Endothelial cell (in vitro differentiated cells): ENCODE results near the gene SPR. TPM values are rescaled to one million over a fixed set of nuclear protein-coding genes. Genes with fewer than 3 reads are reported as not detected.

Source experiments
- DNase-seq: peaks from one replicate; pipeline ENCODE4 v3.0.0; 2021; ENCODE audit warnings: low spot score
- H3K27ac Mint-ChIP-seq: one replicate; pipeline ENCODE4 v1.8.0; 2021; ENCODE audit warnings: mixed read lengths, inconsistent platforms; ENCODE audit not compliant: unreplicated experiment
- H3K27me3 Mint-ChIP-seq: one replicate; pipeline ENCODE4 v1.8.0; 2021; ENCODE audit warnings: mild to moderate bottlenecking, moderate library complexity, mixed read lengths, inconsistent platforms; ENCODE audit not compliant: unreplicated experiment
- H3K36me3 Mint-ChIP-seq: one replicate; pipeline ENCODE4 v1.8.0; 2021; ENCODE audit warnings: mild to moderate bottlenecking, low read depth, mixed read lengths, inconsistent platforms; ENCODE audit not compliant: unreplicated experiment
- H3K4me1 Mint-ChIP-seq: one replicate; pipeline ENCODE4 v1.8.0; 2021; ENCODE audit warnings: mild to moderate bottlenecking, mixed read lengths, inconsistent platforms; ENCODE audit not compliant: unreplicated experiment
- H3K4me3 Mint-ChIP-seq: one replicate; pipeline ENCODE4 v1.8.0; 2021; ENCODE audit warnings: mild to moderate bottlenecking, mixed read lengths, inconsistent platforms; ENCODE audit not compliant: unreplicated experiment
- H3K9me3 Mint-ChIP-seq: one replicate; pipeline ENCODE4 v1.8.0; 2021; ENCODE audit warnings: mixed read lengths, inconsistent platforms; ENCODE audit not compliant: unreplicated experiment
- total RNA-seq: library from RNA; stranded (reverse); fragmentation: NEBNext Ultra II Directional; extraction: Animal tissue kit (Norgen Biotek cat#: 25700); gene quantifications from one replicate; pipeline ENCODE4 v1.2.1, GENCODE V29; 2021; ENCODE audit not compliant: unreplicated experiment
- TF ChIP-seq, protein P1 (sequence below): fragments of 200-600 bp; sonication (generic); IDR thresholded peaks from one replicate; pipeline ENCODE4 v1.5.0; 2021; ENCODE audit warnings: antibody characterized with exemption; ENCODE audit not compliant: unreplicated experiment

The SPR gene
- total RNA-seq, 1 donor from 2014 or later, result 12.2 TPM

DNA sequence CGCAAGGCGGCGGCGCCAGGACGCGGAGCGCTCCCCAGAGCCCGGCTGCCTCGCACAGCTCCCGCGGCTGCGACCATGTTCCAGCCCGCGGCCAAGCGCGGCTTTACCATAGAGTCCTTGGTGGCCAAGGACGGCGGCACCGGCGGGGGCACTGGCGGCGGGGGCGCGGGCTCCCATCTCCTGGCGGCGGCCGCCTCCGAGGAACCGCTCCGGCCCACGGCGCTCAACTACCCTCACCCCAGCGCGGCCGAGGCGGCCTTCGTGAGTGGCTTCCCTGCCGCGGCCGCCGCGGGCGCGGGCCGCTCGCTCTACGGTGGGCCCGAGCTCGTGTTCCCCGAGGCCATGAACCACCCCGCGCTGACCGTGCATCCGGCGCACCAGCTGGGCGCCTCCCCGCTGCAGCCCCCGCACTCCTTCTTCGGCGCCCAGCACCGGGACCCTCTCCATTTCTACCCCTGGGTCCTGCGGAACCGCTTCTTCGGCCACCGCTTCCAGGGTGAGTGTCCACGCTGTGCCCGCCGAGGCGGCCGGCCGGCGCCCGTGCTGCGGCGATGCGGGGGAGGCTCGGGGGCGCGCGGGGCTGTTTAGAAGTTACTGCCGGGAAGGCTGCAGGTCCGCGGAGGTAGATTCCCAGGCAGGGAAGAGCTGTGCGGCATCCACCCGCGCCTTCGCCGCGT is 30.8 kb downstream of the SPR start:
- TF ChIP-seq, protein P1, sequence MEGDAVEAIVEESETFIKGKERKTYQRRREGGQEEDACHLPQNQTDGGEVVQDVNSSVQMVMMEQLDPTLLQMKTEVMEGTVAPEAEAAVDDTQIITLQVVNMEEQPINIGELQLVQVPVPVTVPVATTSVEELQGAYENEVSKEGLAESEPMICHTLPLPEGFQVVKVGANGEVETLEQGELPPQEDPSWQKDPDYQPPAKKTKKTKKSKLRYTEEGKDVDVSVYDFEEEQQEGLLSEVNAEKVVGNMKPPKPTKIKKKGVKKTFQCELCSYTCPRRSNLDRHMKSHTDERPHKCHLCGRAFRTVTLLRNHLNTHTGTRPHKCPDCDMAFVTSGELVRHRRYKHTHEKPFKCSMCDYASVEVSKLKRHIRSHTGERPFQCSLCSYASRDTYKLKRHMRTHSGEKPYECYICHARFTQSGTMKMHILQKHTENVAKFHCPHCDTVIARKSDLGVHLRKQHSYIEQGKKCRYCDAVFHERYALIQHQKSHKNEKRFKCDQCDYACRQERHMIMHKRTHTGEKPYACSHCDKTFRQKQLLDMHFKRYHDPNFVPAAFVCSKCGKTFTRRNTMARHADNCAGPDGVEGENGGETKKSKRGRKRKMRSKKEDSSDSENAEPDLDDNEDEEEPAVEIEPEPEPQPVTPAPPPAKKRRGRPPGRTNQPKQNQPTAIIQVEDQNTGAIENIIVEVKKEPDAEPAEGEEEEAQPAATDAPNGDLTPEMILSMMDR, result no peak
- H3K4me3 Mint-ChIP-seq, result peak overlapping the region; percentile 83
- no peak for DNase-seq
- peaks cover 34% of the 10 kb centered on the region for H3K27me3 Mint-ChIP-seq
- peaks cover 32% of the 10 kb centered on the region for H3K4me1 Mint-ChIP-seq
- no peak overlapping the region for H3K27ac Mint-ChIP-seq
- H3K36me3 Mint-ChIP-seq, result peaks cover 14% of the 10 kb centered on the region
- H3K9me3 Mint-ChIP-seq, result no peaks in the 10 kb centered on the region

DNA sequence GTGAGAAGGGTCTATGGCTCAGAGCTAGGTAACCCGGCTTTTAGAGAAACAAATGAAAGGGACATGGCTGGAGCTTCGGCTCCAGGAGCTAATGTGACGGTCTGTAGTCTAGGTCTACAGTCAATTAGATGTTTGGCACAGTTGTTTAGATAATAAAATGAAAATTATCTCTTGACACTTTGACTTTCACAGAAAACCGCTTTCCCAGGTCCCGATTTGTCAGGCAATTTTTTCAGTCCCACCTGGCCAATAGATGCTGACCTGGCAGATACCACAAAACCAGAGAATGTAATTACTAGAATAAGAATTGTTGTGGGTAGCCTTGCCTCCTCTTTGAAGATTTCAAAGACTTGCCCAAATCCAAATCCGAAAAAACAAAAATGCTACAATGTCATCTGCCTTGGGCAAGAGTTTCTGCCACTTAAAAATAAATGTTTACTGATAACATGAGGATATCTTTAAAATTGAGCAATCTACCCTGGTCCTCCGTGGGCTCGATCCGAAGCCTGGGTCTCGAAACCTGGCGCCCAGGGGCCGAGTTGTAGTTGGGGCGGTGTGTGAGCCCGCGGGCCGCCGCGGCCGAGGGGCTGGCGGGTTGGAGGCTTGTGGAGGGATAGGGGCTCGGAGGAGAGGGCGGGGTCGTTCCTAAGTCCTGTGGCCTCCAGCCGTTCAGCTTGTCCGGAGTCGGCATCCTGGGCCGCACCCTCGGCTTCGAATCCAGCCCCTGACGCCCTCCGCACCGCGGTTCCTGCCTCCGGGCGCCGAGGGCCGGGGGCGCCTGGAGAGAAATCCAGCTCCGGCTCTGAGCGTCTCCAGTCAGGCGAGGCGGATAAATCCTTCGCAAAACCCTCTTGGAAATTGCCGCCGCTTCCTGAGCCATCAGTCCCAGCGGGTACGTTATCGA is 32.5 kb downstream of the SPR start:
- Mint-ChIP-seq H3K36me3 (peaks cover 12% of the 10 kb centered on the region), H3K27ac (no peak overlapping the region), H3K27me3 (peaks cover 39% of the 10 kb centered on the region), H3K9me3 (no peaks in the 10 kb centered on the region), H3K4me3 (peak overlapping the region; percentile 26), H3K4me1 (peaks cover 23% of the 10 kb centered on the region)
- peak; percentile 39 for DNase-seq
- TF ChIP-seq, protein P1, result no peak

DNA sequence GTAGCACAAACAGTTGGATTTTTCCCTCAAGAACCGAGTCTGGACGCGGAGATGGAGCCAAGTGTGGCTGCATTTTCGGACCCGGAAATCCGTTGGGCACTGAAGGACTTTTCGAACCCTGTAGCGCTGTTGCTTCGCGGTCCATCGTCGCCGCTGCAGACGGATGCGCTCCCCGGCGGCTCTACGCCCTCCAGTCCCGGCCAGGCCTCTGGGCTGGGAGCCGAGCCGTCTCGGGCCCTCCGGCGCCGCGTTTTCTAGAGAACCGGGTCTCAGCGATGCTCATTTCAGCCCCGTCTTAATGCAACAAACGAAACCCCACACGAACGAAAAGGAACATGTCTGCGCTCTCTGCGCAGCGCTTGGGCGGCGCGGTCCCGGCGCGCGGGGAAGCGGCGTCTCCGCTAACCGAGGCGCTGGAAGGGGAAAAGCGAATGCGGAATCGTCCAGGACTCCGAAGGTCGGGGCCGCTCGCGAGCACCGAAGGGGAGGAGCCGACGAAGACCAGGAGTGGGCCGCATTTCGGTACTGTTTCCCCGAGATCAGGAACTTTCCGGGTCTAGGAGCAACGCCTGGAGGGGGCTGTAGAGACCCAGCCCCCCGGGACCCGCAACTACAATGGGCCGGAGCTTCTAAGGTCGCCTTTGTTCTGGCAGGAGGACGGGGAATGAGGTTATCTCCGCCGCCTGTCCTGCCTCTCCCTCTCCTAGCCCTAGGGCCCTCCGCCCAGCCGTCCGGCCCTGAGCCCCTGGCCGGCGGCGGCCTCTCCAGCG is 33.3 kb downstream of the SPR start:
- Mint-ChIP-seq H3K36me3 (peaks cover 11% of the 10 kb centered on the region), H3K4me3 (peak overlapping the region; percentile 67), H3K27me3 (peaks cover 34% of the 10 kb centered on the region), H3K4me1 (peaks cover 18% of the 10 kb centered on the region), H3K9me3 (no peaks in the 10 kb centered on the region), H3K27ac (no peak overlapping the region)
- TF ChIP-seq, protein P1, result no peak
- DNase-seq, result peak; percentile 57

DNA sequence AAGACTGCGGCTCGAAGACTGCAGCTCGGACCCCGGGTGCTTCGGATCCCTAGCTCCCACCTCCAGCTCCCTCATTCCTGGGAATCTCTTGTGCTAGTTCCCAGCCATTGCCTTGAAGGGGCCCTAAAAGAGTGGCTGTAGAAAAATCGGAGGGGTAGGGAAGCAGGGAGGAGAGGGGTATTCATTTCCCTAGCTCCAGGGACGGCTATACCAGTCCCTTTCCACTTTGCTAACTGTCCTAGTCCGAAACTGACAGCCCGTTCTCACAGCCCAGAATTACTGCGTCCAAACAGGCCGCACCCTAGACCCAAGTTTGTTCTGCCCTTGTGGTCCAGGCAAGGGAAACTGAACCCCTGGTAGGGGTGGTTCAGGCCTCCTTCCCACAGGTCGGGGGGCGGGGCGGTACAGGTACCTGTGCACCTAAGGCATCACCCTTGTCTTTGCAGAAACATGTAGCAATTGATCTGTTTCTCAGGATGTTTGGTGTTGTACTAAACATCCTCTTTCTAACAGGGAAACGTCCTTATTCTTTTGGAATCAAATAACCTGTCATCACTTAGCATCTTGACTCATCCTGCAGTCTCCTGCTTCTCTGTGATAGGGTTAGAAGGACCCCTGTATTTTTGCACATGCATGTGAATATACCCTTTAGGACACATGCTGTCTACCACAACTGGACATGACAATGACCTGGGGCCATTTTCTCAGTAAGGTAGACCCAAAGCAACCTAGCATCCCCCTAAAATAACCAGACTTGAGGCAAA is 34.1 kb downstream of the SPR start:
- Mint-ChIP-seq H3K9me3 (no peaks in the 10 kb centered on the region), H3K4me1 (peaks cover 17% of the 10 kb centered on the region), H3K4me3 (no peak overlapping the region), H3K27me3 (peaks cover 35% of the 10 kb centered on the region), H3K27ac (no peak overlapping the region), H3K36me3 (peaks cover 11% of the 10 kb centered on the region)
- TF ChIP-seq, protein P1, result no peak
- no peak for DNase-seq
